ENCODE measurements around the gene IL17RD. TPM values are rescaled to one million over a fixed set of nuclear protein-coding genes. Genes with fewer than 3 reads are reported as not detected.

Gene IL17RD
- total and polyA plus RNA-seq, 2 of the 4 experiments (the other 2 are of a cell fraction): 0.72 to 0.92 TPM

DNA sequence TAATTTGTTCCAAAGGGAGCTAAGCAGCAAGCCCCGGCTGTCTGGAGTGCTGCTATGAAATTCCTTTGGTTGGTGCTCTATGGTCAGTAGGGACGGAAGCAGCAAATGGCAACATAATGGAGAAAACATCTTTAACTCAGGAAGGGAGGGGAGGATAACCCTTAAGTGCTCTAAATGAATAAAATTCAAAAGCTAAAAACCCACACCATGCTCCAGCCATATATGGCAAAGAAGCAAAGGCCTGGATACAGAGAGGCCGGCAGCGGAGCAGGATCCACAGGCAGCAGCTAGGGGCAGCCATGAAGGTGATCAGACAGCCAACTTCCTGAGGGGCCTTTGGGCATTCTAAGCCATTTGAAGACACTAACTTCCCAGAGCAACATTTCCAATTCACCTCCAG is 38.9 kb downstream of the IL17RD start:
- Histone ChIP-seq H4K5ac (ENCODE audit: low read depth, low read length) (no peak overlapping the region), H3K4ac (ENCODE audit: low read depth, low read length) (no peak overlapping the region), H3K27me3 (ENCODE audit: control insufficient read depth, insufficient read depth, low read length) (peaks cover 11% of the 10 kb centered on the region), H3K18ac (ENCODE audit: low read depth, low read length) (no peak overlapping the region), H2BK120ac (ENCODE audit: low read depth, low read length) (no peak overlapping the region), H4K8ac (ENCODE audit: low read depth in 2 of 2, low read length in 2 of 2) (no peak overlapping the region), H3K4me3 (ENCODE audit: insufficient read depth, low read depth, low read length) (no peak overlapping the region), H3K4me1 (ENCODE audit: control insufficient read depth, insufficient read depth, low read length) (no peaks in the 10 kb centered on the region), H4K20me1 (ENCODE audit: insufficient read depth, low read length) (no peaks in the 10 kb centered on the region), H2BK20ac (ENCODE audit: low read depth, low read length) (no peak overlapping the region), H3K23ac (ENCODE audit: low read depth, low read length) (no peak overlapping the region), H3K9me1 (ENCODE audit: insufficient read depth, low read length) (no peaks in the 10 kb centered on the region), H4K91ac (ENCODE audit: insufficient read depth, low read depth, low read length) (no peak overlapping the region), H2AFZ (replicated peaks; ENCODE audit: low read length, poor library complexity) (no peak overlapping the region), H2BK5ac (ENCODE audit: low read depth, low read length, poor library complexity, severe bottlenecking) (no peak overlapping the region), H2BK15ac (ENCODE audit: low read depth, low read length) (no peak overlapping the region), H3K9ac (ENCODE audit: low read depth, low read length) (no peak overlapping the region), H2AK5ac (ENCODE audit: low read depth, low read length) (no peak overlapping the region), H2AK9ac (replicated peaks; ENCODE audit: low read depth, low read length, poor library complexity) (no peak overlapping the region), H3K4me2 (ENCODE audit: low read depth, low read length) (no peak overlapping the region), H3K9me3 (ENCODE audit: control insufficient read depth, insufficient read depth, low read length) (no peaks in the 10 kb centered on the region), H3K27ac (ENCODE audit: insufficient read depth, low read length) (no peak overlapping the region), H3K36me3 (ENCODE audit: control insufficient read depth, insufficient read depth, low read length) (no peaks in the 10 kb centered on the region), H3K14ac (replicated peaks; ENCODE audit: low read depth, low read length) (no peak overlapping the region), H3K56ac (ENCODE audit: extremely low read depth, insufficient read depth, low read length) (no peak overlapping the region), H3K79me1 (ENCODE audit: low read depth in 1 of 2, low read length in 2 of 2) (no peaks in the 10 kb centered on the region)
- POLR2A ChIA-PET (ENCODE audit: unreplicated experiment): no interaction called here
- intact Hi-C loops (cut with micrococcal nuclease) (no loop called here), in situ Hi-C loops (cut with MboI; ENCODE audit: low sequenced_read_pairs) (no loop called here), dilution Hi-C loops (cut with HindIII; ENCODE audit: low sequenced_read_pairs, unreplicated experiment) (no loop called here)
- BruUV-seq (replicated peaks): no TSS peak
- CTCF ChIA-PET: no interaction called here
- no peak for ATAC-seq (ENCODE audit: low read depth)
- WGBS, 2 experiments (ENCODE audit: extremely low coverage in 2 of 2, insufficient read length in 1 of 2): no CpG with 5 or more reads among the region's 4 CpGs
- TF ChIP-seq MAZ (IDR thresholded peaks at IDR 0.05; ENCODE audit: borderline replicate concordance, low read depth, low read length) (no peak), SMC3 (IDR thresholded peaks at IDR 0.05; ENCODE audit: low read depth, low read length) (no peak), RCOR1 (IDR thresholded peaks at IDR 0.05; ENCODE audit: insufficient replicate concordance, low read length) (no peak), RAD21 (IDR thresholded peaks at IDR 0.05; ENCODE audit: low read length) (no peak), CEBPB (IDR thresholded peaks at IDR 0.05; ENCODE audit: low read depth, low read length) (no peak), POLR2A (IDR thresholded peaks at IDR 0.05; ENCODE audit: low read depth, low read length) (no peak), RFX5 (IDR thresholded peaks at IDR 0.05; ENCODE audit: low read depth, low read length) (no peak), MAFK (IDR thresholded peaks at IDR 0.05; ENCODE audit: low read depth, low read length) (no peak), MXI1 (IDR thresholded peaks at IDR 0.05; ENCODE audit: borderline replicate concordance, low read depth, low read length) (no peak), BHLHE40 (IDR thresholded peaks at IDR 0.05; ENCODE audit: low read depth, low read length) (no peak), FOS (IDR thresholded peaks at IDR 0.05; ENCODE audit: low read depth, low read length) (no peak), CHD1 (IDR thresholded peaks at IDR 0.05; ENCODE audit: low read depth, low read length) (no peak)
- TF ChIP-seq, protein P1, sequence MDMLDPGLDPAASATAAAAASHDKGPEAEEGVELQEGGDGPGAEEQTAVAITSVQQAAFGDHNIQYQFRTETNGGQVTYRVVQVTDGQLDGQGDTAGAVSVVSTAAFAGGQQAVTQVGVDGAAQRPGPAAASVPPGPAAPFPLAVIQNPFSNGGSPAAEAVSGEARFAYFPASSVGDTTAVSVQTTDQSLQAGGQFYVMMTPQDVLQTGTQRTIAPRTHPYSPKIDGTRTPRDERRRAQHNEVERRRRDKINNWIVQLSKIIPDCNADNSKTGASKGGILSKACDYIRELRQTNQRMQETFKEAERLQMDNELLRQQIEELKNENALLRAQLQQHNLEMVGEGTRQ (IDR thresholded peaks at IDR 0.05; ENCODE audit: low read depth, low read length): no peak
- TF ChIP-seq, protein P2, sequence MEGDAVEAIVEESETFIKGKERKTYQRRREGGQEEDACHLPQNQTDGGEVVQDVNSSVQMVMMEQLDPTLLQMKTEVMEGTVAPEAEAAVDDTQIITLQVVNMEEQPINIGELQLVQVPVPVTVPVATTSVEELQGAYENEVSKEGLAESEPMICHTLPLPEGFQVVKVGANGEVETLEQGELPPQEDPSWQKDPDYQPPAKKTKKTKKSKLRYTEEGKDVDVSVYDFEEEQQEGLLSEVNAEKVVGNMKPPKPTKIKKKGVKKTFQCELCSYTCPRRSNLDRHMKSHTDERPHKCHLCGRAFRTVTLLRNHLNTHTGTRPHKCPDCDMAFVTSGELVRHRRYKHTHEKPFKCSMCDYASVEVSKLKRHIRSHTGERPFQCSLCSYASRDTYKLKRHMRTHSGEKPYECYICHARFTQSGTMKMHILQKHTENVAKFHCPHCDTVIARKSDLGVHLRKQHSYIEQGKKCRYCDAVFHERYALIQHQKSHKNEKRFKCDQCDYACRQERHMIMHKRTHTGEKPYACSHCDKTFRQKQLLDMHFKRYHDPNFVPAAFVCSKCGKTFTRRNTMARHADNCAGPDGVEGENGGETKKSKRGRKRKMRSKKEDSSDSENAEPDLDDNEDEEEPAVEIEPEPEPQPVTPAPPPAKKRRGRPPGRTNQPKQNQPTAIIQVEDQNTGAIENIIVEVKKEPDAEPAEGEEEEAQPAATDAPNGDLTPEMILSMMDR (conservative IDR thresholded peaks at IDR 0.05; ENCODE audit: low read depth, low read length): no peak
- DNase-seq: no peak
